Muscle layer of duodenum (tissue), 2 donors: ENCODE measurements around the gene PTPRE.

Experiments used
- H3K27ac ChIP-seq: one replicate; pipeline ENCODE4 v1.7.0; 2013; ENCODE audit warnings: mild to moderate bottlenecking, low read length
- H3K27me3 ChIP-seq: one replicate; pipeline ENCODE4 v1.7.0; 2013; ENCODE audit warnings: low read depth, mild to moderate bottlenecking, control low read depth, low read length
- H3K36me3 ChIP-seq, 2 donors: one replicate each; pipeline ENCODE4 v1.7.0; 2013; ENCODE audit warnings: low read length in 2 of 2, control low read depth in 1 of 2, mild to moderate bottlenecking in 1 of 2; ENCODE audit not compliant: insufficient read depth in 2 of 2, control insufficient read depth in 1 of 2
- H3K4me1 ChIP-seq, 2 donors: one replicate each; pipeline ENCODE4 v1.7.0; 2013; ENCODE audit warnings: low read length in 2 of 2, mild to moderate bottlenecking in 2 of 2, control low read depth in 1 of 2, moderate library complexity in 1 of 2; ENCODE audit not compliant: insufficient read depth in 2 of 2, control insufficient read depth in 1 of 2
- H3K4me3 ChIP-seq, 2 donors: one replicate each; pipeline ENCODE4 v1.7.0; 2013; ENCODE audit warnings: low read length in 2 of 2, low read depth in 1 of 2, mild to moderate bottlenecking in 1 of 2
- H3K9me3 ChIP-seq, 2 donors: one replicate each; pipeline ENCODE4 v1.7.0; 2013; ENCODE audit warnings: low read length in 2 of 2, control low read depth in 1 of 2, mild to moderate bottlenecking in 1 of 2; ENCODE audit not compliant: control insufficient read depth in 1 of 2
- donor health status: healthy.

The PTPRE gene

GRCh38 chr10:128122931-128123330 lies 216.0 kb downstream of the PTPRE start:
- no peak overlapping the region for H3K4me3 ChIP-seq
- peaks cover 0 to 15% of the 10 kb centered on the region in 2 donors for H3K4me1 ChIP-seq
- no peak overlapping the region for H3K27ac ChIP-seq
- peaks cover 24% of the 10 kb centered on the region for H3K27me3 ChIP-seq
- H3K9me3 ChIP-seq = no peaks in the 10 kb centered on the region
- no peaks in the 10 kb centered on the region for H3K36me3 ChIP-seq

GRCh38 chr10:128123846-128124245 lies 216.9 kb downstream of the PTPRE start:
- H3K4me3 ChIP-seq = no peak overlapping the region

GRCh38 chr10:128124813-128125403 lies 218.0 kb downstream of the PTPRE start:
- Histone ChIP-seq H3K27me3 (peaks cover 24% of the 10 kb centered on the region), H3K4me1 (peaks cover 0 to 15% of the 10 kb centered on the region in 2 donors), H3K27ac (no peak overlapping the region), H3K36me3 (no peaks in the 10 kb centered on the region), H3K9me3 (no peaks in the 10 kb centered on the region), H3K4me3 (peak overlapping the region; percentile 52 to 93)

More at GRCh38 chr10:128123846-128124245, 216.9 kb downstream of the PTPRE start:
- peaks cover 24% of the 10 kb centered on the region for H3K27me3 ChIP-seq
- H3K36me3 ChIP-seq = no peaks in the 10 kb centered on the region
- H3K27ac ChIP-seq = no peak overlapping the region
- peaks cover 0 to 15% of the 10 kb centered on the region in 2 donors for H3K4me1 ChIP-seq
- H3K9me3 ChIP-seq = no peaks in the 10 kb centered on the region

GRCh38 chr10:128125416-128125943 lies 218.6 kb downstream of the PTPRE start:
- Histone ChIP-seq H3K4me3 (peak overlapping the region; percentile 52 to 93), H3K4me1 (peaks cover 0 to 15% of the 10 kb centered on the region in 2 donors), H3K27ac (no peak overlapping the region), H3K9me3 (no peaks in the 10 kb centered on the region), H3K36me3 (no peaks in the 10 kb centered on the region), H3K27me3 (peaks cover 24% of the 10 kb centered on the region)

- H3K36me3 ChIP-seq = no peaks in the 10 kb centered on the region
- H3K27me3 ChIP-seq = peaks cover 24% of the 10 kb centered on the region
- peak within 1 kb of the TSS; percentile 65 to 93 for H3K4me3 ChIP-seq
- H3K4me1 ChIP-seq = peaks cover 0 to 15% of the 10 kb centered on the region in 2 donors
- no peak within 1 kb of the TSS for H3K27ac ChIP-seq
- H3K9me3 ChIP-seq = no peaks in the 10 kb centered on the region
These were observed 219.3 kb downstream of the PTPRE start, which contains the start of gene MKI67 for GRCh38 chr10:128125944-128126764. TSS of gene MKI67 (minus strand) at chr10:128126423. CDS start at chr10:128125667, 756 bp downstream.

- no peak overlapping the region for H3K27ac ChIP-seq
- no peaks in the 10 kb centered on the region for H3K36me3 ChIP-seq
- H3K27me3 ChIP-seq = peaks cover 20% of the 10 kb centered on the region
- H3K9me3 ChIP-seq = no peaks in the 10 kb centered on the region
- H3K4me3 ChIP-seq = no peak overlapping the region
- peaks cover 0 to 15% of the 10 kb centered on the region in 2 donors for H3K4me1 ChIP-seq
These were observed 221.7 kb downstream of the PTPRE start for GRCh38 chr10:128128582-128128981.

- peaks cover 7% of the 10 kb centered on the region for H3K27me3 ChIP-seq
- H3K27ac ChIP-seq = no peak overlapping the region
- no peak overlapping the region for H3K4me3 ChIP-seq
- H3K36me3 ChIP-seq = no peaks in the 10 kb centered on the region
- no peaks in the 10 kb centered on the region for H3K9me3 ChIP-seq
- peaks cover 0 to 11% of the 10 kb centered on the region in 2 donors for H3K4me1 ChIP-seq
These were observed 223.1 kb downstream of the PTPRE start for GRCh38 chr10:128130051-128130450.
